ENCODE data around the gene PAMR1.

DNA sequence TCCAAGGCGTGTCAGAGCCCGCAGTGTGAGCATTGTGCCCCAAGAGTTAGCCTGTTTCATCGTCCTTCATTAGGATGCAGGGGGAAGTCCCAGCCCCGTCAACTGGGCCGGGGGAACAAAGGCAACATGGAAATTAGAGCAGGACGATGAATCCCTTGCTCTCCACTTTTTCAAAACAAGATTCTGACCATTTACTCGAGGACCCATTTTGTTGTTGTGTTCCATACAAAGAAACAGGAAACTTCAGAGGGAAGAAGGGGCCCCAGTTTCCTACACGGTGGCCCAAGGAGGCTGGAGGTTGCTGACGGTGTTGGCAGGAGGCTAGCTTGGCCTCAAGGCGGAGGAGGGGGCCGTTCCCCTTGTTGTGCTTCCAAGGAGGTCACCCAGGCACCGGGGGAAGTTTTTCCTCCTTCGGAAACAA lies 62.1 kb downstream of the PAMR1 start:
- TF ChIP-seq ZNF274 (IDR thresholded peaks at IDR 0.05; ENCODE audit: low read depth, low read length) (no peak), YY1 (IDR thresholded peaks at IDR 0.05; ENCODE audit: insufficient read depth, insufficient read length) (no peak), SUZ12 (IDR thresholded peaks at IDR 0.05; ENCODE audit: extremely low read depth, insufficient read depth, insufficient read length) (no peak)

All from NT2/D1 (cell line).